Head of caudate nucleus (tissue), 42 donors: ENCODE measurements around the gene ERBB2.
A peak's percentile ranks its signal among the peaks of the same experiment; 100 is the strongest.
"Not testable (repeated sequence)": the region's sequence is repeated elsewhere in the genome, so short reads cannot be mapped to it uniquely, and the experiment has no call there.

Source experiments
- DNase-seq, 42 donors: peaks; one replicate each; pipeline versions ENCODE4 v3.0.0 to v3.0.0-alpha.2; 2020 to 2021; ENCODE audit warnings: mixed read lengths in 7 of 42
- intact Hi-C: fragments of 100-400 bp; cut with DNase I; formaldehyde crosslinking; loops from one replicate; pipeline ENCODE4 v1.15.0; 2022

The ERBB2 gene

DNA sequence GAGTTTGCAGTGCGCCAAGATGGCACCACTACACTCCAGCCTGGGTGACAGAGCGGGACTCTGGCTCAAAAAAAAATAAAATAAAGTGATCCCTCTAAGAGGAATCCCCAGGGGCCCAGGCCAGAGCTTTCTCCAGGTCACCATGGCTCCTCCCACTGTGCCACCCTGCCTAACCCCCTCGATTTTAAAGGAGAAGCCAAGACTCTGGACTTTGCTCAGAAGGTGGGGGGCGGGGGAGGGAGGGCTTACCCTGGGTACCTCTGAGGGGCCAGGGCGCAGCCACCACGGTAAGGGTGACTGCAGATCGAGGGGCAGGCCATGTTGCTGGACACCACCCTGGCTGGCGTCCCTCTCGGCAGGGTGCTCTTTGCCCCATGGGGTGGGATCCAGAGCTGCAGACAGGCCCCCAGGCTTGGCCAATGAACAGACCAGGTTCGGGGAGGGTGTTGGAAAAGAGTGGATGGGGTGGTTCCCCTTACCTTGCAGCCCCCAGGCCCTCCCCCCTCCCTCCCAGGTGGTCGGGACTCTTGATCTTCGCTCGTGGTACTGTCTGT lies 37.4 kb downstream of the ERBB2 start:
- DNase-seq, result no peak
- intact Hi-C loops, result no loop called here

DNA sequence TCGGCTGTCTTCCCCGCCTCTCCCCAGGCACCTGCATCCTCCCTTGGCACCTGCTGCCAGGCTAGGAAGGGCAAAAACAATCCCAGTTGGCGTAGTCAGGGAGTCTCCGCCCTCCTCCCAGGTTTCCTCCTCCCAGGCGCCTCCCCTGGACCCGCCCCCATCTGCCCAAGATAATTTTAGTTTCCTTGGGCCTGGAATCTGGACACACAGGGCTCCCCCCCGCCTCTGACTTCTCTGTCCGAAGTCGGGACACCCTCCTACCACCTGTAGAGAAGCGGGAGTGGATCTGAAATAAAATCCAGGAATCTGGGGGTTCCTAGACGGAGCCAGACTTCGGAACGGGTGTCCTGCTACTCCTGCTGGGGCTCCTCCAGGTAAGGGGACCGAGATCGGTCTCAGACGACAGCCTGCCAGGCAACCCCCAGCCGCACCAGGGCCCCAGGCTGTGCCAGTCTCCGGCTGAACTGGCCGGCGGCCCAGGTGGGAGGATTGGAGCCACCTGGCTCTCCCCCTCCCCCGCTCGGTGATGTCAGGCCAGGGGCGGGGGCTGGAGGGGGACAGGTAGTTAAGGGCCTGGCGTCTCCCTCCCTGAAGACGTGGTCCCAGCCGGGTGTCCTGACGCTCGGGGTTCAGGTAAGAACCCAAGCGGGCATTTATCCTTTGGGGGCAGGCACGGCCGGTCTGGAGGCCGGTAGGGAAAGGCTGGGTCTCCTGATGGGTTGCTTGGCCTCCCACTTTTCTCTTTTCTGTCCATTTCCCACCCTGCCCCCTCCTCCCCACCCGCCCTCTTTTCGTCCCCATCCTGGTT lies 38.1 kb downstream of the ERBB2 start, which contains the start of gene GRB7:
Gene GRB7 (plus strand): TSS at position 179 of the 808 bp plus-strand sequence. CDS start 4,364 bp downstream, outside the sequence.
- intact Hi-C loops, result no loop called here

GRCh38 chr17:39738568-39738901 lies 38.7 kb downstream of the ERBB2 start:
- DNase-seq, result peak in 14 of 42 donors; percentile 17 to 64 (median 37)
- intact Hi-C loops, result no loop called here

More for the DNA sequence above, 38.1 kb downstream of the ERBB2 start, which contains the start of gene GRB7:
- peak in 37 of 42 donors; percentile 28 to 83 (median 54) for DNase-seq

DNA sequence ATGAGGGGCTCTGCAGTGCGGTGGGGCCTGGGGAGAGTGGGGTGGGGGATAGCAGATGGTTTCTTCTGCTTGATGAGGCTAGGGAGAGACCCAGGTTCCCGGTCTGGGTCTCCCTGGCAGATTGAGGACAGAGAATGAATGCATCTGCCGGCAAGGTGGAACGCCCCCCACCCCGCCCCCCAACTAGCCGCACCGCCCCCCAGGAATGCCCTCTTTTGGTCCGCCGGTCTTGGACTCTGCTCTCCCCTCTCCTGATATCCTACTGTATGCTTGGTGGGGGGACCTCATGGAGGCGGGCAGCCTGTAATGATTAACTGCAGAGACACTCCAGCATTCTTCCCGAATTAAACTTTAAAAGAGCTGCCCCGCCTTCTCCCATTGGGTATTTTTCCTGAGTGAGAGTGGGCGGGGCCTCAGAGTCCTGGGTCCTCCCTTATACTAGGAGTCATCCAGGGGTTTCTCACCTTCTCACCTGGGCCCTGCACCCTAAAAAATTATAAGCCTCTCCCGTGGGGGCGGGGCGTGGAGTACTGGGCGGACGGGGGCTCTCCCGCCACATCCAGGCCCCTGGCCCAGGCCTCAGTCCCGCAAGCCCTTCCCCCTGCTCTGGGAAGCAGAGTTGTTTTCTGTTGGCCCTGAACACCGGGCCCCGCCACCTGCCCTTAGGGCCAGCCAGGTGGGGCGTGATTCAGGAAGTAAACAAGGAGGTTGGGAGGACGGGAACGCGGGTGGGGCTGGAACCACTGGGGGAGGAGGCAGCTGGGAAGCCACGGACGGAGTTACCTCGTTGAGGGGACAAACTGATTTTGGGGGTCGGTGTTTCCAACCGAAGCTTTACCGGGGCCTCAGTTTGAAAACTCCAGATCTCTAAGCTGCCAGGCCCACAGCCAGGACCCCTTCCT lies 39.4 kb downstream of the ERBB2 start:
- intact Hi-C loops, result no loop called here
- no peak for DNase-seq

DNA sequence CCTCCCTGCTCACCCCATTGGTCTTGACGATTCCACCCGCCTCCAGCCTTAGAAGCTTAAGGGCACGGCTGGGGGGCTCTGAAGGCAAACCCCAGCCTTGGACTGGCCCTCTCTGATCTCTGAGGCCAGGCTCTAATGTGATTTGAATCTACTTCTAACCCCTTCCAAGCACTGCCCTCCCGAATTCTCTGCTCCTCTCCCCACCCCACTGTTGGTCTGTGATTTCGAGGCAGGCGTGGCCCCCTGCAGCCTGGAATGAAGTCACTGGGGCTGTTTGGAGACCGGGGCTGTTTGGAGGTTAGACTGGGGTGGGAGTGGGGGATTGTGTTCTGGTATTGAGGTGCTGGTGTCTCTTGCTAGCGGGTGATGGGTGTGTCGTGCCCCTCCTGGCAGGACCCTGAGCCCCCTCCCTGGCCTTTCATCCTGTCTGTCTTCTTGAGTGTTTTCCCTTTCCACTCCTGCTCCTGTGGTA lies 40.1 kb downstream of the ERBB2 start:
- no peak for DNase-seq
- intact Hi-C loops, result no loop called here

GRCh38 chr17:39740357-39741111 lies 40.7 kb downstream of the ERBB2 start:
- DNase-seq, result no peak
- intact Hi-C loops, result no loop called here

GRCh38 chr17:39742126-39742855 lies 42.4 kb downstream of the ERBB2 start:
- no peak for DNase-seq
- intact Hi-C loops, result no loop called here

DNA sequence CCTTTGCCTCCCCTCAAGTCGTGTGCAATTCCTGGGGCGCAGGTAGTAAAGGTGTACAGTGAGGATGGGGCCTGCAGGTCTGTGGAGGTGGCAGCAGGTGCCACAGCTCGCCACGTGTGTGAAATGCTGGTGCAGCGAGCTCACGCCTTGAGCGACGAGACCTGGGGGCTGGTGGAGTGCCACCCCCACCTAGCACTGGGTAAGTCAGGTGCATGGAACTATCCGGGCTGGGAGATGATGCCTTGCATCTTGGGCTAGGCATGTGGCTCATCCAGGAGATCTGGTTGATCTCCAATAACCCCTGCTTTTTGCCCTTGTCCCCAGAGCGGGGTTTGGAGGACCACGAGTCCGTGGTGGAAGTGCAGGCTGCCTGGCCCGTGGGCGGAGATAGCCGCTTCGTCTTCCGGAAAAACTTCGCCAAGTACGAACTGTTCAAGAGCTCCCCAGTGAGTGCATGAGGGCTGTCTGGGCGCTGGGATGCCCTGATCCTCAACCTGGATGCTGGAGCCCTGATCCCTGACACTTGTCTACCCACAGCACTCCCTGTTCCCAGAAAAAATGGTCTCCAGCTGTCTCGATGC lies 43.1 kb downstream of the ERBB2 start:
- DNase-seq, result peak in 23 of 42 donors; percentile 12 to 71 (median 52)

GRCh38 chr17:39744075-39744835 lies 44.4 kb downstream of the ERBB2 start:
- intact Hi-C loops, result no loop called here
- DNase-seq, result no peak

More for the DNA sequence above, 43.1 kb downstream of the ERBB2 start:
- intact Hi-C loops, result no loop called here

- intact Hi-C loops, result no loop called here
- DNase-seq, result no peak
Measured at GRCh38 chr17:39744836-39745215, 45.0 kb downstream of the ERBB2 start.

- DNase-seq, result peak in 1 of 42 donors; percentile 14
- intact Hi-C loops, result no loop called here
Measured at GRCh38 chr17:39745335-39746144, 45.7 kb downstream of the ERBB2 start.

DNA sequence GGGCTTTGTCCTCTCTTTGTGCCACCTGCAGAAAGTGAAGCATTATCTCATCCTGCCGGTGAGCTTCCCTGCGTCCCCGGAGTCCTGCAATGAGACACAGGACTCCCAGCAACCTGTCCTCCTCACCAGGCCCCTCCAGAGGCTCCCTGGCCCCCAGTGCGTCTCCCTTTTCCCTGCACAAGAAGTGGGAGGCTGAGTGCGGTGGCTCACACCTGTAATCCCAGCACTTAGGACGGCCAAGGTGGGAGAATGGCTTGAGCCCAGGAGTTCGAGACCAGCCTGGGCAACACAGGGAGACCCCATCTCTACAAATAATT lies 46.2 kb downstream of the ERBB2 start:
- DNase-seq, result peak in 1 of 42 donors; percentile 0
- intact Hi-C loops, result no loop called here

GRCh38 chr17:39747745-39748144 lies 47.9 kb downstream of the ERBB2 start:
- intact Hi-C loops, result no loop called here
- peak in 1 of 42 donors; percentile 5 for DNase-seq

DNA sequence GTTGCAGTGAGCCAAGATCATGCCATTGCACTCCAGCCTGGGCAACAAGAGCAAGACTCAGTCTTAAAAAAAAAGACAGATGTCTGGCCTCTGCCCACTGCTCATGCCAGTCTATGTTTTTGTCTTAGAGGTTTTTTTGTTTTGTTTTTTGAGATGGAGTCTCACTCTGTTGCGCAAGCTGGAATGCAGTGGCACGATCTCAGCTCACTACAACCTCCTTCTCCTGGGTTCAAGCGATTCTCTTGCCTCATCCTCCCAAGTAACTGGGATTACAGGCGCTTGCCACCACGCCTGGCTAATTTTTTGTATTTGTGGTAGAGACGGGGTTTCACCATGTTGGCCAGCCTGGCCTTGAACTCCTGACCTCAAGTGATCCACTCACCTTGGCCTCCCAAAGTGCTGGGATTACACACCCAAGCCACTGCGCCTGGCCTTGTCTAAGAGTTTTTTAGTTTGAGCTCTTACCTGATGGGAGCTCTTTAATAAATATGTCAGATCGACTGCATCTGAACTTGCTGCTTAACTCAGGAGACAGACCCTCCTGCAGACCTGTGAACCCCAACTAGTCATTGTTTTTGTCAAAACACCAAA lies 48.7 kb downstream of the ERBB2 start:
- DNase-seq, result peak in 1 of 42 donors; percentile 5
- intact Hi-C loops, result not testable (repeated sequence)

DNA sequence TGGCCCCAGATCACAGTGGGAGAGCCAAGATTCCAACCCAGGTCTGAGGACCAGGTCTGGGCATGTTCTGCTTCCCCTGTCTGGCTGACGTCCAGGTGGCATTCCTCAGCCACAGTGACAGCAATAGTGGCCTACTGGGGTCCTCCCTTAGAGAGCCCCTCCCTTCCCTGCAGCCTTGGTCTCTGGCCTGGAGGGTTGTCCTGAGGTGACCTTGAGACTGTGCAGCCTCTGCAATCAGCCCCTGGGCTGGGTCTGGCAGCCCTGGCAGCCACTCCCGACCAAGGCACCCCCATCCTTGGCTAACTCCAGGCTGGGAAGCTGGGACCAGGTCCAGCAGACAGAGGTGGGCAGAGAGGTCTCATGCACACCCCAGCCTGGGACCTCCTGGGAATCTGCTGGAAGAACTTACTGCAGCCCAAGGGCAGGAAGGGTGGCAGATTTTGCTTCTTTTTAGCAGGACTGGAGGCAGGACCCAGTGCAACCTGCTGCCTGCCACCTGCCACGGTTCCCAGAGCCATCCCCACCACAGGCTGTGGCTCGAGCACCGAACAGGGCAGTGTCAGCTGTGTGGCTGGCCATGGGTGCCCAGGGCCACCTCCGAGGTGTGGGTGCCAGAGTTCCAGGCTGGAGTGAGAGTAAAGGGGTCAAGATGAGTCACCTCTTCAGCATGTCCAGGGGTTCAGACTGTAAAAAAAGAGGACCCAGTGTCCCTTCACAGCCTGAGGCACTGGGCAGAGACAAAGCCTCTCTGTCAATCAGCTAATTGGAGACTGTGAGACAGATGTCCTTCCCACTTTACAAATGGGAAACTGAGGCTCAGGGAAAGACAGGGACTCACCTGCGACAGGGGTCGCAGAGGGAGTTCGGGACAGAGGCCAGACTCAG lies 50.5 kb downstream of the ERBB2 start:
- DNase-seq, result peak in 1 of 42 donors; percentile 37
- intact Hi-C loops, result no loop called here
